HCT116 (cell line): Measurements from ENCODE around the gene STUM. TPM values are rescaled to one million over a fixed set of nuclear protein-coding genes. Genes with fewer than 3 reads are reported as not detected.

Experiments
- ATAC-seq: fragments of 200-7000 bp; cut with Tn5 transposase; 2 replicates; pipeline ENCODE4 v1.9.1; 2020; ENCODE audit warnings: mild to moderate bottlenecking, moderate library complexity
- BruUV-seq: library from RNA; stranded (reverse); fragments of 400-500 nt; replicated peaks from 2 replicates; lab custom pipeline; 2021; lab: Mats Ljungman, UMichigan
- CTCF ChIA-PET: fragments of 300-600 bp; sonication (Branson Sonifier 250); formaldehyde crosslinking; loops from one replicate; lab custom pipeline; 2021; ENCODE audit warnings: antibody characterized with exemption; lab: Charles Lee
- POLR2A ChIA-PET: fragments of 300-600, 350-600 bp; sonication (Branson Sonifier 250); formaldehyde crosslinking; loops from one replicate; lab custom pipeline; 2021; ENCODE audit warnings: antibody characterized with exemption; lab: Charles Lee
- RAD21 ChIA-PET, 2 experiments: fragments of 300-600 bp; sonication (Branson Sonifier 250); formaldehyde crosslinking; loops; one replicate each; lab custom pipeline; 2023; ENCODE audit warnings: low total read pairs in 2 of 2; ENCODE audit not compliant: uncharacterized antibody in 2 of 2, unreplicated experiment in 2 of 2, low non-redundant PET in 1 of 2; lab: Charles Lee
- DNase-seq: peaks from one replicate; pipeline ENCODE4 v3.0.0-alpha.2; 2010; ENCODE audit warnings: low read depth, low spot score
- H2AFZ ChIP-seq: fragments of 200-600 bp; shearing (Covaris generic), sonication (generic); 2 replicates; pipeline ENCODE4 v1.6.1; 2017; ENCODE audit warnings: low read depth, mixed run types, mixed read lengths, antibody characterized with exemption, low read length; ENCODE audit not compliant: poor library complexity, severe bottlenecking
- H3K27ac ChIP-seq: 2 replicates; pipeline ENCODE4 v1.5.1; 2012; ENCODE audit warnings: low read depth, low read length
- H3K27me3 ChIP-seq: fragments of 200-600 bp; sonication (generic); 2 replicates; pipeline ENCODE4 v1.6.1; 2016; ENCODE audit warnings: mixed run types, low read length, mixed read lengths; ENCODE audit not compliant: insufficient read depth
- H3K36me3 ChIP-seq, 2 experiments: fragments of 200-500 bp in 1 of 2; fragments of 200-600 bp in 1 of 2; sonication (Bioruptor generic) in 1 of 2; sonication (generic) in 1 of 2; 2 replicates each; pipeline versions ENCODE4 v1.5.1 to v1.6.1; 2014 to 2016; ENCODE audit warnings: low read length in 2 of 2, inconsistent platforms in 1 of 2, mixed read lengths in 1 of 2, mixed run types in 1 of 2; ENCODE audit not compliant: insufficient read depth in 2 of 2, control insufficient read depth in 1 of 2
- H3K4me1 ChIP-seq, 2 experiments: fragments of 200-600 bp in 1 of 2; sonication (generic) in 1 of 2; 2 replicates each; pipeline versions ENCODE4 v1.5.1 to v1.6.1; 2012 to 2017; ENCODE audit warnings: low read length in 2 of 2, inconsistent platforms in 1 of 2, mild to moderate bottlenecking in 1 of 2, mixed read lengths in 1 of 2, mixed run types in 1 of 2, moderate library complexity in 1 of 2; ENCODE audit not compliant: insufficient read depth in 2 of 2, control insufficient read depth in 1 of 2
- H3K4me2 ChIP-seq: fragments of 200-600 bp; sonication (generic); 2 replicates; pipeline ENCODE4 v1.6.1; 2017; ENCODE audit warnings: mixed run types, low read length, mixed read lengths
- H3K4me3 ChIP-seq, 2 experiments: fragments of 200-600 bp in 1 of 2; sonication (generic) in 1 of 2; replicated peaks in 1 of 2; 2 replicates each; pipeline ENCODE4 v1.5.1; 2011 to 2016; ENCODE audit warnings: low read length in 2 of 2, control low read depth in 1 of 2, low read depth in 1 of 2, mild to moderate bottlenecking in 1 of 2, mixed read lengths in 1 of 2, mixed run types in 1 of 2
- H3K79me2 ChIP-seq: fragments of 200-600 bp; sonication (generic); 2 replicates; pipeline ENCODE4 v1.6.1; 2017; ENCODE audit warnings: mild to moderate bottlenecking, mixed run types, low read length, moderate library complexity, mixed read lengths; ENCODE audit not compliant: insufficient read depth
- H3K9ac ChIP-seq: fragments of 200-600 bp; sonication (generic); 2 replicates; pipeline ENCODE4 v1.6.1; 2016; ENCODE audit warnings: low read length, mixed read lengths
- H3K9me2 ChIP-seq: fragments of 200-600 bp; sonication (generic), shearing (Covaris generic); 2 replicates; pipeline ENCODE4 v1.6.1; 2017; ENCODE audit warnings: mixed run types, mild to moderate bottlenecking, moderate library complexity; ENCODE audit not compliant: insufficient read depth
- H3K9me3 ChIP-seq, 2 experiments: fragments of 200-500 bp in 1 of 2; fragments of 200-600 bp in 1 of 2; sonication (Bioruptor generic) in 1 of 2; sonication (generic) in 1 of 2; 2 replicates each; pipeline ENCODE4 v1.6.1; 2014 to 2017; ENCODE audit warnings: low read length in 2 of 2, mixed read lengths in 2 of 2, inconsistent platforms in 1 of 2, low read depth in 1 of 2, mild to moderate bottlenecking in 1 of 2, mixed run types in 1 of 2, moderate library complexity in 1 of 2; ENCODE audit not compliant: control insufficient read depth in 1 of 2, insufficient read depth in 1 of 2
- H4K20me1 ChIP-seq: fragments of 200-600 bp; sonication (generic), shearing (Covaris generic); 2 replicates; pipeline ENCODE4 v1.6.1; 2017; ENCODE audit warnings: mixed run types, mild to moderate bottlenecking, moderate library complexity; ENCODE audit not compliant: insufficient read depth
- CBX3 ChIP-seq: IDR thresholded peaks from 2 replicates; pipeline ENCODE4 v1.6.1; 2012; ENCODE audit warnings: low read depth
- CEBPB ChIP-seq: IDR thresholded peaks from 2 replicates; pipeline ENCODE4 v1.6.1; 2012; ENCODE audit warnings: low read depth
- ELF1 ChIP-seq: IDR thresholded peaks from 2 replicates; pipeline ENCODE4 v1.6.1; 2012; ENCODE audit warnings: low read depth, borderline replicate concordance
- EZH2 ChIP-seq: fragments of 200-600 bp; sonication (generic); IDR thresholded peaks from 2 replicates; pipeline ENCODE4 v1.6.1; 2017; ENCODE audit warnings: antibody characterized with exemption, mixed run types
- EZH2phosphoT487 ChIP-seq: fragments of 200-600 bp; IDR thresholded peaks from 2 replicates; pipeline ENCODE4 v1.6.1; 2018; ENCODE audit warnings: antibody characterized with exemption, borderline replicate concordance
- FOSL1 ChIP-seq: IDR thresholded peaks from 2 replicates; pipeline ENCODE4 v1.6.1; 2012; ENCODE audit warnings: low read depth
- JUND ChIP-seq: IDR thresholded peaks from 2 replicates; pipeline ENCODE4 v1.6.1; 2012
- POLR2A ChIP-seq: IDR thresholded peaks from 2 replicates; pipeline ENCODE4 v1.7.0; 2011; ENCODE audit warnings: borderline replicate concordance; ENCODE audit not compliant: insufficient read depth, insufficient read length; ENCODE audit errors: extremely low read depth
- RAD21 ChIP-seq: IDR thresholded peaks from 2 replicates; pipeline ENCODE4 v1.6.1; 2012; ENCODE audit warnings: low read depth, mild to moderate bottlenecking
- SP1 ChIP-seq: IDR thresholded peaks from 2 replicates; pipeline ENCODE4 v1.6.1; 2012; ENCODE audit warnings: low read depth
- SRF ChIP-seq: IDR thresholded peaks from 2 replicates; pipeline ENCODE4 v1.6.1; 2012; ENCODE audit warnings: low read depth
- TCF7L2 ChIP-seq: IDR thresholded peaks from 2 replicates; pipeline ENCODE4 v1.7.0; 2011; ENCODE audit warnings: borderline replicate concordance, inconsistent platforms; ENCODE audit not compliant: insufficient read depth, insufficient read length; ENCODE audit errors: extremely low read depth
- YY1 ChIP-seq: IDR thresholded peaks from 2 replicates; pipeline ENCODE4 v1.6.1; 2011; ENCODE audit warnings: low read length, low read depth, moderate library complexity, mild to moderate bottlenecking; ENCODE audit not compliant: insufficient replicate concordance; ENCODE audit errors: extremely low read depth
- intact Hi-C: fragments of 100-400 bp; cut with micrococcal nuclease; formaldehyde crosslinking; loops from 2 replicates; pipeline ENCODE4 v1.10.0; 2022
- total RNA-seq: library from RNA; stranded (reverse); gene quantifications from one replicate; pipeline ENCODE4 v1.2.1, GENCODE V29; 2021; ENCODE audit not compliant: unreplicated experiment
- TF ChIP-seq, protein P1 (sequence below): IDR thresholded peaks from 2 replicates; pipeline ENCODE4 v1.6.1; 2012; ENCODE audit warnings: low read depth
- TF ChIP-seq, protein P2 (sequence below): IDR thresholded peaks from 2 replicates; pipeline ENCODE4 v1.6.1; 2012
- TF ChIP-seq, protein P3 (sequence below): IDR thresholded peaks from 2 replicates; pipeline ENCODE4 v1.6.1; 2012

STUM gene
- total RNA-seq, 1 experiment from 2014 or later = not detected

DNA sequence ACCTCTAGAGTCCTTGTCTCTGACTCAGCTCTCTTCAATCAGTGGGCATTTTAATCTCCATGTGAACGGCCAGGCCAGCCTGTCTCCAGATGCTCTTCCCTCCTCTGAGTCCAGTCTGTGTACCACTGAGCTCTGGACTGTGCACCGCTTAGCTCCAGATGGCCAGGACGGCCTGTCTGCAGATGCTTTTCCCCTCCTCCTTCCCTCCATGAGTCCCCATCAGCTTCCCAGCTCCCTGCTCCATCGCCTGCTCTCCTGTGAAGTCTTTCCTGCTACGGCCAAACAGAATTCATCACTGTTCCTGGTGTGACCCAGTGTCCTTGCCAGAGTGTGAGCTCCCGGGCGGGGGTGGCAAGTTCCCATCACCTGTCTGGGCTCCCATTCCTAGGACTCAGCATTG, 42.0 kb downstream of the STUM start (continued):
- no peak for TF ChIP-seq FOSL1
- no peak for TF ChIP-seq JUND
- TF ChIP-seq CBX3 = no peak
- no peak for TF ChIP-seq RAD21
- TF ChIP-seq YY1 = no peak
- TF ChIP-seq EZH2phosphoT487 = no peak
- no peak for TF ChIP-seq ELF1
- TF ChIP-seq TCF7L2 = no peak
- no peak for TF ChIP-seq SRF
- TF ChIP-seq, all 23 proteins: peak for 0

DNA sequence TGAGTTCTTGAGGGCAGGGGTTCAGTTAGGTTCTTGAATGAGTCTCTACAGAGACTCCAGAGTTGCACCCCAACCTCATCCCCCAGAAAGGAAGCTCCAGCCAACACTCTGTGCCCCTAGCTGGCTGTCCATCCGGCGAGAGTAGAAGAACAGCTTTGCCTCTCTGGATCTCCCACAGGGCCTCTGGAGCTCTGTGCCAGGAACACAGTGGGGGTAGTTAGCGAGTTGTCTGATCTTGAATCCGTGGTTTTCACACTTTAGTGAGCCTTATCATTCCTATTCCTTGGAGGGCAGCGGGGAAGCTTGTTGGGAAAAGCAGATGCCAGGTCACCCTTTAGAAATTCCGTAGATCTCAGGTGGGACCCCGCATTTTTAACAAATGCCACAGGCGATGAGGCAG, 45.0 kb downstream of the STUM start:
- intact Hi-C loops = no loop called here
- Histone ChIP-seq H2AFZ (no peak overlapping the region), H3K79me2 (no peaks in the 10 kb centered on the region), H3K4me2 (no peak overlapping the region), H3K9me2 (no peaks in the 10 kb centered on the region), H4K20me1 (no peaks in the 10 kb centered on the region), H3K9ac (no peak overlapping the region), H3K4me1 (no peaks in the 10 kb centered on the region), H3K4me3 (no peak overlapping the region), H3K27ac (no peak overlapping the region), H3K27me3 (0 out of 2 replicates have a peak, but pooled peaks cover 3% of the 10 kb centered on the region), H3K9me3 (no peaks in the 10 kb centered on the region), H3K36me3 (no peaks in the 10 kb centered on the region)
- ChIA-PET POLR2A (no interaction called here), RAD21 (no interaction called here), CTCF (no interaction called here)
- ATAC-seq (no peak), DNase-seq (no peak)
- BruUV-seq = no TSS peak
- no peak for TF ChIP-seq CEBPB
- no peak for TF ChIP-seq FOSL1
- TF ChIP-seq, protein P1, sequence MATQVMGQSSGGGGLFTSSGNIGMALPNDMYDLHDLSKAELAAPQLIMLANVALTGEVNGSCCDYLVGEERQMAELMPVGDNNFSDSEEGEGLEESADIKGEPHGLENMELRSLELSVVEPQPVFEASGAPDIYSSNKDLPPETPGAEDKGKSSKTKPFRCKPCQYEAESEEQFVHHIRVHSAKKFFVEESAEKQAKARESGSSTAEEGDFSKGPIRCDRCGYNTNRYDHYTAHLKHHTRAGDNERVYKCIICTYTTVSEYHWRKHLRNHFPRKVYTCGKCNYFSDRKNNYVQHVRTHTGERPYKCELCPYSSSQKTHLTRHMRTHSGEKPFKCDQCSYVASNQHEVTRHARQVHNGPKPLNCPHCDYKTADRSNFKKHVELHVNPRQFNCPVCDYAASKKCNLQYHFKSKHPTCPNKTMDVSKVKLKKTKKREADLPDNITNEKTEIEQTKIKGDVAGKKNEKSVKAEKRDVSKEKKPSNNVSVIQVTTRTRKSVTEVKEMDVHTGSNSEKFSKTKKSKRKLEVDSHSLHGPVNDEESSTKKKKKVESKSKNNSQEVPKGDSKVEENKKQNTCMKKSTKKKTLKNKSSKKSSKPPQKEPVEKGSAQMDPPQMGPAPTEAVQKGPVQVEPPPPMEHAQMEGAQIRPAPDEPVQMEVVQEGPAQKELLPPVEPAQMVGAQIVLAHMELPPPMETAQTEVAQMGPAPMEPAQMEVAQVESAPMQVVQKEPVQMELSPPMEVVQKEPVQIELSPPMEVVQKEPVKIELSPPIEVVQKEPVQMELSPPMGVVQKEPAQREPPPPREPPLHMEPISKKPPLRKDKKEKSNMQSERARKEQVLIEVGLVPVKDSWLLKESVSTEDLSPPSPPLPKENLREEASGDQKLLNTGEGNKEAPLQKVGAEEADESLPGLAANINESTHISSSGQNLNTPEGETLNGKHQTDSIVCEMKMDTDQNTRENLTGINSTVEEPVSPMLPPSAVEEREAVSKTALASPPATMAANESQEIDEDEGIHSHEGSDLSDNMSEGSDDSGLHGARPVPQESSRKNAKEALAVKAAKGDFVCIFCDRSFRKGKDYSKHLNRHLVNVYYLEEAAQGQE = no peak
- no peak for TF ChIP-seq EZH2
- TF ChIP-seq YY1 = no peak
- TF ChIP-seq SP1 = no peak
- TF ChIP-seq, protein P2, sequence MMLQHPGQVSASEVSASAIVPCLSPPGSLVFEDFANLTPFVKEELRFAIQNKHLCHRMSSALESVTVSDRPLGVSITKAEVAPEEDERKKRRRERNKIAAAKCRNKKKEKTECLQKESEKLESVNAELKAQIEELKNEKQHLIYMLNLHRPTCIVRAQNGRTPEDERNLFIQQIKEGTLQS = no peak
- no peak for TF ChIP-seq JUND
- TF ChIP-seq CBX3 = no peak
- no peak for TF ChIP-seq POLR2A
- TF ChIP-seq, protein P3, sequence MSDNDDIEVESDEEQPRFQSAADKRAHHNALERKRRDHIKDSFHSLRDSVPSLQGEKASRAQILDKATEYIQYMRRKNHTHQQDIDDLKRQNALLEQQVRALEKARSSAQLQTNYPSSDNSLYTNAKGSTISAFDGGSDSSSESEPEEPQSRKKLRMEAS = no peak
- TF ChIP-seq TCF7L2 = no peak
